ENCODE results near the gene ZNF845. TPM values are rescaled to one million over a fixed set of nuclear protein-coding genes. Genes with fewer than 3 reads are reported as not detected.
A peak's percentile ranks its signal among the peaks of the same experiment; 100 is the strongest.
"Not testable (repeated sequence)": the region's sequence is repeated elsewhere in the genome, so short reads cannot be mapped to it uniquely, and the experiment has no call there.

The ZNF845 gene
- total RNA-seq (1 to 10 TPM; 1.8 to 5.4 (median 2.8) TPM), polyA plus RNA-seq (1 to 10 TPM; 1.6 to 1.7 TPM)

GRCh38 chr19:53333463-53334449 is at the start of gene ZNF845:
ZNF845 (plus strand) TSS chr19:53333749; CDS start chr19:53341308, 7,559 bp downstream.
- intact Hi-C loops (cut with DNase I), result no loop called here
- peak; percentile 86 for FAIRE-seq

GRCh38 chr19:53285087-53285486 is 48.5 kb upstream of the ZNF845 start:
- Histone ChIP-seq H3K36me3 (no peaks in the 10 kb centered on the region), H3K9me3 (no peaks in the 10 kb centered on the region), H3K27me3 (no peaks in the 10 kb centered on the region), H3K4me3 (no peak overlapping the region), H3K27ac (no peak overlapping the region), H3K4me1 (no peaks in the 10 kb centered on the region)
- 47 to 56% methylated on average over 4 of the region's 4 CpGs for WGBS, 2 donors
- ATAC-seq, result no peak
- intact Hi-C loops (cut with DNase I), result no loop called here
- FAIRE-seq, result no peak
- TF ChIP-seq, protein P1, sequence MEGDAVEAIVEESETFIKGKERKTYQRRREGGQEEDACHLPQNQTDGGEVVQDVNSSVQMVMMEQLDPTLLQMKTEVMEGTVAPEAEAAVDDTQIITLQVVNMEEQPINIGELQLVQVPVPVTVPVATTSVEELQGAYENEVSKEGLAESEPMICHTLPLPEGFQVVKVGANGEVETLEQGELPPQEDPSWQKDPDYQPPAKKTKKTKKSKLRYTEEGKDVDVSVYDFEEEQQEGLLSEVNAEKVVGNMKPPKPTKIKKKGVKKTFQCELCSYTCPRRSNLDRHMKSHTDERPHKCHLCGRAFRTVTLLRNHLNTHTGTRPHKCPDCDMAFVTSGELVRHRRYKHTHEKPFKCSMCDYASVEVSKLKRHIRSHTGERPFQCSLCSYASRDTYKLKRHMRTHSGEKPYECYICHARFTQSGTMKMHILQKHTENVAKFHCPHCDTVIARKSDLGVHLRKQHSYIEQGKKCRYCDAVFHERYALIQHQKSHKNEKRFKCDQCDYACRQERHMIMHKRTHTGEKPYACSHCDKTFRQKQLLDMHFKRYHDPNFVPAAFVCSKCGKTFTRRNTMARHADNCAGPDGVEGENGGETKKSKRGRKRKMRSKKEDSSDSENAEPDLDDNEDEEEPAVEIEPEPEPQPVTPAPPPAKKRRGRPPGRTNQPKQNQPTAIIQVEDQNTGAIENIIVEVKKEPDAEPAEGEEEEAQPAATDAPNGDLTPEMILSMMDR (IDR thresholded peaks at IDR 0.05), result no peak
- no peak for DNase-seq

More at GRCh38 chr19:53333463-53334449, at the start of gene ZNF845:
- TF ChIP-seq, protein P1 (IDR thresholded peaks at IDR 0.05), result no peak
- H3K27me3 ChIP-seq, result no peaks in the 10 kb centered on the region
- H3K4me1 ChIP-seq, result peaks cover 0 to 4% (median 0%) of the 10 kb centered on the region in 3 donors
- H3K4me3 ChIP-seq, result peak within 1 kb of the TSS; percentile 64 to 74 (median 67)
- DNase-seq (peak; percentile 94 to 99 (median 96)), ATAC-seq (peak; percentile 99 to 100 (median 100))
- 0% methylated on average over 52 to 61 of the region's 61 CpGs for WGBS, 2 donors
- H3K27ac ChIP-seq, result peak within 1 kb of the TSS in 3 of 4 donors; percentile 22 to 72 (median 34)
- no peaks in the 10 kb centered on the region for H3K9me3 ChIP-seq
- H3K36me3 ChIP-seq, result no peaks in the 10 kb centered on the region

GRCh38 chr19:53290758-53291549 is 42.6 kb upstream of the ZNF845 start:
- peaks cover 0 to 4% (median 0%) of the 10 kb centered on the region in 4 donors for H3K9me3 ChIP-seq

GRCh38 chr19:53294786-53295441 is 38.6 kb upstream of the ZNF845 start:
- no peaks in the 10 kb centered on the region for H3K36me3 ChIP-seq
- H3K9me3 ChIP-seq, result peaks cover 0 to 4% (median 0%) of the 10 kb centered on the region in 4 donors
- H3K4me1 ChIP-seq, result no peaks in the 10 kb centered on the region
- no peak for DNase-seq
- intact Hi-C loops (cut with DNase I), result no loop called here
- no peak overlapping the region for H3K27ac ChIP-seq
- no peaks in the 10 kb centered on the region for H3K27me3 ChIP-seq
- TF ChIP-seq, protein P1 (IDR thresholded peaks at IDR 0.05), result no peak
- 70 to 71% methylated on average over 7 of the region's 7 CpGs for WGBS, 2 donors
- no peak for ATAC-seq
- no peak for FAIRE-seq
- H3K4me3 ChIP-seq, result no peak overlapping the region

More at GRCh38 chr19:53290758-53291549, 42.6 kb upstream of the ZNF845 start:
- DNase-seq (no peak), ATAC-seq (no peak), FAIRE-seq (no peak)
- intact Hi-C loops (cut with DNase I), result no loop called here
- H3K4me1 ChIP-seq, result no peaks in the 10 kb centered on the region
- no peaks in the 10 kb centered on the region for H3K36me3 ChIP-seq
- no peaks in the 10 kb centered on the region for H3K27me3 ChIP-seq
- no peak overlapping the region for H3K4me3 ChIP-seq
- no peak overlapping the region for H3K27ac ChIP-seq
- 81 to 85% methylated on average over 47 of the region's 47 CpGs for WGBS, 2 donors
- TF ChIP-seq, protein P1 (IDR thresholded peaks at IDR 0.05), result no peak

GRCh38 chr19:53301341-53301740 is 32.2 kb upstream of the ZNF845 start:
- H3K9me3 ChIP-seq; ATAC-seq; DNase-seq; H3K27ac ChIP-seq; intact Hi-C loops (cut with DNase I); H3K36me3 ChIP-seq; H3K27me3 ChIP-seq; H3K4me3 ChIP-seq; H3K4me1 ChIP-seq; FAIRE-seq: not testable (repeated sequence)
- WGBS, 2 donors, result 5 to 22% methylated on average over 1 of the region's 8 CpGs
